ENCODE results near the gene TCF20. TPM values are rescaled to one million over a fixed set of nuclear protein-coding genes. Genes with fewer than 3 reads are reported as not detected.

The TCF20 gene
- total RNA-seq, 1 donor from 2014 or later = 13.0 TPM

GRCh38 chr22:42300259-42301076, 30.0 kb upstream of the TCF20 start:
- Histone ChIP-seq H3K36me3 (ENCODE audit: control insufficient read depth in 3 of 3, insufficient read depth in 3 of 3, low read length in 3 of 3) (no peaks in the 10 kb centered on the region), H3K27me3 (ENCODE audit: control insufficient read depth in 3 of 3, insufficient read depth in 3 of 3, low read length in 3 of 3) (peaks cover 48 to 85% (median 49%) of the 10 kb centered on the region in 3 donors), H3K9ac (ENCODE audit: low read depth in 1 of 3, low read length in 3 of 3) (no peak overlapping the region), H3K4me3 (ENCODE audit: low read length in 3 of 3) (no peak overlapping the region), H3K9me3 (ENCODE audit: control insufficient read depth in 3 of 3, low read length in 3 of 3) (no peaks in the 10 kb centered on the region), H3K4me1 (ENCODE audit: control insufficient read depth in 3 of 3, insufficient read depth in 3 of 3, low read length in 3 of 3) (peaks cover 2 to 22% (median 5%) of the 10 kb centered on the region in 3 donors), H3K27ac (ENCODE audit: low read depth, low read length) (no peak overlapping the region)

DNA sequence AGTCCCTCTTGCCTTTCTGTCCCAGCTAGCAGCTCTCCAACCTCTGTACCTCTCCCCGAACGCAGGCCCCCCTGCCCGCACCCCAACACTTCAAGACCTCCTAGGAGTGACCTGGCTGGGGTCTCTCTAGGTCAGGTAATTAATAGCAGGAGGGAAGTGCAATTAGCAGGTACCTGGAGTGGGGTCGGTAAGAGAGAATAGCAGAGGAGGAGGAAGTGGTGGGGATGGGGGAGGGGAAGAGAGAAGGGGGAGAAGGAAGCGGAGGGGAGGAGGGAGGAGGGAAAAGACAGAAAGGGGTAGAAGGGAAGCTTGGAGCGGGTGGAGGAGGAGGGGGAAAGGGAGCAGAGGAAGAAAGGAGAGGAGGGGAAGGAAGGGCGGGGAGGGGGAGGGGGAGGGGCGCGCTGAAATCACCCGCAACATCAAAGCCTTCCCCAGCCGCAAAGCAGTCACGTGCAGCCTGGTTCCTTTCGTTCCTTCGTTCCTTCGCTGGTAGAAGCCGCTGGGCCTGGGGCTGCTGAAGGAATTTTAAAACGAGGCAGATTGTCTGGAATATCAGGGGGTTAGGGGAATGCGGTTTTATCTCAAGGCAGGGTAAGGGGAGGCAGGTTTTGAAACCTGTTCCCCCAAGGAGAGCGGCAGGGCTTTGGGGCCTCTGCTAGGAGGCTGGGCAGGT, 29.3 kb upstream of the TCF20 start:
- Histone ChIP-seq H3K27ac (ENCODE audit: low read depth, low read length) (no peak overlapping the region), H3K36me3 (ENCODE audit: control insufficient read depth in 3 of 3, insufficient read depth in 3 of 3, low read length in 3 of 3) (no peaks in the 10 kb centered on the region), H3K9ac (ENCODE audit: low read depth in 1 of 3, low read length in 3 of 3) (no peak overlapping the region), H3K9me3 (ENCODE audit: control insufficient read depth in 3 of 3, low read length in 3 of 3) (no peaks in the 10 kb centered on the region), H3K4me3 (ENCODE audit: low read length in 3 of 3) (no peak overlapping the region), H3K4me1 (ENCODE audit: control insufficient read depth in 3 of 3, insufficient read depth in 3 of 3, low read length in 3 of 3) (peaks cover 2 to 22% (median 5%) of the 10 kb centered on the region in 3 donors), H3K27me3 (ENCODE audit: control insufficient read depth in 3 of 3, insufficient read depth in 3 of 3, low read length in 3 of 3) (peaks cover 41 to 77% (median 41%) of the 10 kb centered on the region in 3 donors)

DNA sequence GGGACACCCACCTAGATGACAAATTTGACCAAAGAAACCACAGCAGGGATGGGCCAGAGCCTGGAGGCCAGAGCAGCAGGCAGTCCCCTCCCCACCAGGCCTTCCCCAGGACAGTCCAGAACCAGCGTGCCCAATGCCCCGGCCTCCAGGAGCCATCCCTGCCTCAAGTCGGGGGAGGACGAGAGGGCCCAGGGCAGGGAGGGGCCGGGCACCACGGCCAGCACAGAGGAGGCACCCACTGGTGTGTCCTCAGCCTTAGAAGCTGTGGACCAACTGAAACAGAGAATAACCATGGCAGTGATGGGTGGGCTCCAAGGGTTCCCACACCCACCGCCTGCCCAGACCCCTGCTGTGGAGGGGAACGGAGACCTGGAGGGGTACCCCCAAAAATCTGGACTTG, 28.3 kb upstream of the TCF20 start:
- H3K9me3 ChIP-seq (ENCODE audit: control insufficient read depth in 3 of 3, low read length in 3 of 3) = no peaks in the 10 kb centered on the region
- no peak overlapping the region for H3K27ac ChIP-seq (ENCODE audit: low read depth, low read length)
- no peak overlapping the region for H3K9ac ChIP-seq (ENCODE audit: low read depth in 1 of 3, low read length in 3 of 3)
- no peaks in the 10 kb centered on the region for H3K36me3 ChIP-seq (ENCODE audit: control insufficient read depth in 3 of 3, insufficient read depth in 3 of 3, low read length in 3 of 3)
- H3K4me1 ChIP-seq (ENCODE audit: control insufficient read depth in 3 of 3, insufficient read depth in 3 of 3, low read length in 3 of 3) = peaks cover 2 to 22% (median 5%) of the 10 kb centered on the region in 3 donors
- no peak overlapping the region for H3K4me3 ChIP-seq (ENCODE audit: low read length in 3 of 3)
- H3K27me3 ChIP-seq (ENCODE audit: control insufficient read depth in 3 of 3, insufficient read depth in 3 of 3, low read length in 3 of 3) = peaks cover 34 to 67% (median 35%) of the 10 kb centered on the region in 3 donors

GRCh38 chr22:42297778-42298177, 27.3 kb upstream of the TCF20 start:
- Histone ChIP-seq H3K27me3 (ENCODE audit: control insufficient read depth in 3 of 3, insufficient read depth in 3 of 3, low read length in 3 of 3) (peaks cover 29 to 61% (median 32%) of the 10 kb centered on the region in 3 donors), H3K9ac (ENCODE audit: low read depth in 1 of 3, low read length in 3 of 3) (no peak overlapping the region), H3K9me3 (ENCODE audit: control insufficient read depth in 3 of 3, low read length in 3 of 3) (no peaks in the 10 kb centered on the region), H3K4me1 (ENCODE audit: control insufficient read depth in 3 of 3, insufficient read depth in 3 of 3, low read length in 3 of 3) (peaks cover 2 to 22% (median 5%) of the 10 kb centered on the region in 3 donors), H3K27ac (ENCODE audit: low read depth, low read length) (no peak overlapping the region), H3K4me3 (ENCODE audit: low read length in 3 of 3) (no peak overlapping the region), H3K36me3 (ENCODE audit: control insufficient read depth in 3 of 3, insufficient read depth in 3 of 3, low read length in 3 of 3) (no peaks in the 10 kb centered on the region)

GRCh38 chr22:42296883-42297282, 26.4 kb upstream of the TCF20 start:
- Histone ChIP-seq H3K9ac (ENCODE audit: low read depth in 1 of 3, low read length in 3 of 3) (no peak overlapping the region), H3K36me3 (ENCODE audit: control insufficient read depth in 3 of 3, insufficient read depth in 3 of 3, low read length in 3 of 3) (no peaks in the 10 kb centered on the region), H3K4me1 (ENCODE audit: control insufficient read depth in 3 of 3, insufficient read depth in 3 of 3, low read length in 3 of 3) (peaks cover 2 to 22% (median 5%) of the 10 kb centered on the region in 3 donors), H3K27me3 (ENCODE audit: control insufficient read depth in 3 of 3, insufficient read depth in 3 of 3, low read length in 3 of 3) (peaks cover 24 to 55% (median 32%) of the 10 kb centered on the region in 3 donors), H3K27ac (ENCODE audit: low read depth, low read length) (no peak overlapping the region), H3K9me3 (ENCODE audit: control insufficient read depth in 3 of 3, low read length in 3 of 3) (no peaks in the 10 kb centered on the region), H3K4me3 (ENCODE audit: low read length in 3 of 3) (no peak overlapping the region)

DNA sequence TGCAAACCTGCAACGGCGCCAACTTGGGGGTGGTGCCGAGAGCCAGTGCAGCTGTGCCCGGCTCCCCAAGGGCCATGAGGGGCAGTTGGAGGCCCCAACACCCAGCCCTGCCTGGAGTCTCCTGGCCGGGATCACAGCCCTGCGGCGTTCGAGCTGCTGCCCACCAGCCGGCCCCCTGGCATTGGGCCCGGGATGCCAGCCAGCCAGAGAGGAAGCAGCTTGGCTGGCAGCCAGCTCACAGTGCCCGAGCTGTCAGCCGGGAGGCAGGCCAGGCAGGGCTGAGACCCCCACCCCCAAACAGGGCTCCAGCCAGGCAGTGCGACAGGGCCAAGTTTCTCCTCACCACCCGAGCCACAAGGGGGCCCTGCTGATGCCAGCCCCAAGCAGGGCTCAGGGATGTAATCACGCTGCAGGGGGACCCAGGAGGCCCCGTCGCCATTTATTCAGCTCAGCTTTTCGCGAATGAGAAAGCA, 26.0 kb upstream of the TCF20 start:
- no peak overlapping the region for H3K9ac ChIP-seq (ENCODE audit: low read depth in 1 of 3, low read length in 3 of 3)
- H3K4me3 ChIP-seq (ENCODE audit: low read length in 3 of 3) = no peak overlapping the region
- H3K4me1 ChIP-seq (ENCODE audit: control insufficient read depth in 3 of 3, insufficient read depth in 3 of 3, low read length in 3 of 3) = peaks cover 2 to 21% (median 5%) of the 10 kb centered on the region in 3 donors
- H3K36me3 ChIP-seq (ENCODE audit: control insufficient read depth in 3 of 3, insufficient read depth in 3 of 3, low read length in 3 of 3) = no peaks in the 10 kb centered on the region
- H3K27ac ChIP-seq (ENCODE audit: low read depth, low read length) = no peak overlapping the region
- no peaks in the 10 kb centered on the region for H3K9me3 ChIP-seq (ENCODE audit: control insufficient read depth in 3 of 3, low read length in 3 of 3)
- H3K27me3 ChIP-seq (ENCODE audit: control insufficient read depth in 3 of 3, insufficient read depth in 3 of 3, low read length in 3 of 3) = peaks cover 19 to 50% (median 32%) of the 10 kb centered on the region in 3 donors

- H3K36me3 ChIP-seq (ENCODE audit: control insufficient read depth in 3 of 3, insufficient read depth in 3 of 3, low read length in 3 of 3) = no peaks in the 10 kb centered on the region
- H3K27me3 ChIP-seq (ENCODE audit: control insufficient read depth in 3 of 3, insufficient read depth in 3 of 3, low read length in 3 of 3) = peaks cover 19 to 38% (median 23%) of the 10 kb centered on the region in 3 donors
- H3K9me3 ChIP-seq (ENCODE audit: control insufficient read depth in 3 of 3, low read length in 3 of 3) = no peaks in the 10 kb centered on the region
- no peak overlapping the region for H3K9ac ChIP-seq (ENCODE audit: low read depth in 1 of 3, low read length in 3 of 3)
- H3K27ac ChIP-seq (ENCODE audit: low read depth, low read length) = no peak overlapping the region
- no peak overlapping the region for H3K4me3 ChIP-seq (ENCODE audit: low read length in 3 of 3)
- peaks cover 2 to 9% (median 2%) of the 10 kb centered on the region in 3 donors for H3K4me1 ChIP-seq (ENCODE audit: control insufficient read depth in 3 of 3, insufficient read depth in 3 of 3, low read length in 3 of 3)
These were observed 23.9 kb upstream of the TCF20 start for GRCh38 chr22:42294034-42294985.

- no peaks in the 10 kb centered on the region for H3K9me3 ChIP-seq (ENCODE audit: control insufficient read depth in 3 of 3, low read length in 3 of 3)
- H3K27ac ChIP-seq (ENCODE audit: low read depth, low read length) = no peak overlapping the region
- H3K4me3 ChIP-seq (ENCODE audit: low read length in 3 of 3) = no peak overlapping the region
- no peak overlapping the region for H3K9ac ChIP-seq (ENCODE audit: low read depth in 1 of 3, low read length in 3 of 3)
- H3K4me1 ChIP-seq (ENCODE audit: control insufficient read depth in 3 of 3, insufficient read depth in 3 of 3, low read length in 3 of 3) = peaks cover 2 to 9% (median 2%) of the 10 kb centered on the region in 3 donors
- H3K36me3 ChIP-seq (ENCODE audit: control insufficient read depth in 3 of 3, insufficient read depth in 3 of 3, low read length in 3 of 3) = no peaks in the 10 kb centered on the region
- peaks cover 19 to 34% (median 19%) of the 10 kb centered on the region in 3 donors for H3K27me3 ChIP-seq (ENCODE audit: control insufficient read depth in 3 of 3, insufficient read depth in 3 of 3, low read length in 3 of 3)
These were observed 22.5 kb upstream of the TCF20 start for GRCh38 chr22:42292732-42293520.

DNA sequence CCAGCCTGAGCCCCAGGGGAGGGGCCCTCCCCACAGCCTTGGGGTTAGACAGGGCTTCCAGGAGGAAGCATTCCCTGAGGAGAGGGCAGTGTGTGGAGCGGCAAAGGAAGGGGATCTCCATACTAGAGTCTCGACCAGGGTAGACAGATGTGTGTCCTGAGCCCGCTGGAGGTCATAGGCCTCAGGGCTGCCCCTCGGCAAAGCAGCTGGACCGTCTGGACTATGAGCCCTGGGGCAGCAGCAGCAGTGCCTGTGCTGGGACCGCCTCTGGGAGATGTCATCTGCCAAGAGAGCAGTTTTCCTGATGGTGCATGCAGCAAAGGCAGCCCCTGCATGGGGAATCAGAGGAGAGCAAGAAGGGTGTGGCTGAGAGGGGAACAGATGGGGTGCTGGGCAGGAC, 20.8 kb upstream of the TCF20 start:
- Histone ChIP-seq H3K4me1 (ENCODE audit: control insufficient read depth in 3 of 3, insufficient read depth in 3 of 3, low read length in 3 of 3) (peaks cover 0 to 3% (median 0%) of the 10 kb centered on the region in 3 donors), H3K9me3 (ENCODE audit: control insufficient read depth in 3 of 3, low read length in 3 of 3) (no peaks in the 10 kb centered on the region), H3K27me3 (ENCODE audit: control insufficient read depth in 3 of 3, insufficient read depth in 3 of 3, low read length in 3 of 3) (peaks cover 18 to 30% (median 20%) of the 10 kb centered on the region in 3 donors), H3K27ac (ENCODE audit: low read depth, low read length) (no peak overlapping the region), H3K9ac (ENCODE audit: low read depth in 1 of 3, low read length in 3 of 3) (no peak overlapping the region), H3K36me3 (ENCODE audit: control insufficient read depth in 3 of 3, insufficient read depth in 3 of 3, low read length in 3 of 3) (no peaks in the 10 kb centered on the region), H3K4me3 (ENCODE audit: low read length in 3 of 3) (no peak overlapping the region)
